OCI-LY1 (cell line): ENCODE measurements around the gene TUT1.
"Not testable (repeated sequence)": the region's sequence is repeated elsewhere in the genome, so short reads cannot be mapped to it uniquely, and the experiment has no call there.

Experiments
- H2AFZ ChIP-seq: fragments of 200-600 bp; sonication (generic), shearing (Covaris generic); 2 replicates; pipeline ENCODE4 v1.6.0; 2014; ENCODE audit warnings: antibody characterized with exemption, mild to moderate bottlenecking, low read length
- H3F3A ChIP-seq: fragments of 200-600 bp; sonication (generic), shearing (Covaris generic); 2 replicates; pipeline ENCODE4 v1.6.0; 2014; ENCODE audit warnings: mild to moderate bottlenecking, antibody characterized with exemption, low read length, moderate library complexity; ENCODE audit not compliant: insufficient read depth
- H3K27ac ChIP-seq: fragments of 200-600 bp; sonication (generic); 2 replicates; pipeline ENCODE4 v1.5.1; 2014; ENCODE audit warnings: low read length, mixed run types, mild to moderate bottlenecking, low read depth; ENCODE audit not compliant: poor library complexity, severe bottlenecking
- H3K27me3 ChIP-seq: fragments of 200-600 bp; sonication (generic); 2 replicates; pipeline ENCODE4 v1.6.0; 2014; ENCODE audit warnings: antibody characterized with exemption, mild to moderate bottlenecking, low read length, moderate library complexity; ENCODE audit not compliant: insufficient read depth
- H3K36me3 ChIP-seq: fragments of 200-600 bp; sonication (generic); 2 replicates; pipeline ENCODE4 v1.6.1; 2014; ENCODE audit warnings: mild to moderate bottlenecking, antibody characterized with exemption, low read length, moderate library complexity, mixed read lengths; ENCODE audit not compliant: insufficient read depth
- H3K4me1 ChIP-seq: fragments of 200-600 bp; sonication (generic); 2 replicates; pipeline ENCODE4 v1.5.1; 2014; ENCODE audit warnings: mild to moderate bottlenecking, low read length, moderate library complexity; ENCODE audit not compliant: insufficient read depth, severe bottlenecking
- H3K4me2 ChIP-seq: fragments of 200-600 bp; sonication (generic), shearing (Covaris generic); 2 replicates; pipeline ENCODE4 v1.6.1; 2014; ENCODE audit warnings: low read length
- H3K4me3 ChIP-seq: fragments of 200-600 bp; sonication (generic); 2 replicates; pipeline ENCODE4 v1.5.1; 2014; ENCODE audit warnings: low read length, low read depth, mild to moderate bottlenecking, mixed read lengths; ENCODE audit not compliant: poor library complexity, severe bottlenecking
- H3K79me2 ChIP-seq: fragments of 200-600 bp; shearing (Covaris generic); 2 replicates; pipeline ENCODE4 v1.6.1; 2016; ENCODE audit warnings: mixed run types, low read length, mixed read lengths; ENCODE audit not compliant: insufficient read depth
- H3K9ac ChIP-seq: fragments of 200-600 bp; sonication (generic), shearing (Covaris generic); 2 replicates; pipeline ENCODE4 v1.6.1; 2014; ENCODE audit warnings: mild to moderate bottlenecking, low read length, mixed read lengths
- H3K9me2 ChIP-seq: fragments of 200-600 bp; sonication (generic), shearing (Covaris generic); 2 replicates; pipeline ENCODE4 v1.6.1; 2014; ENCODE audit warnings: low read depth, mild to moderate bottlenecking, low read length, mixed read lengths
- H3K9me3 ChIP-seq: fragments of 200-600 bp; shearing (Covaris generic); 2 replicates; pipeline ENCODE4 v1.6.1; 2014; ENCODE audit warnings: low read length, mixed read lengths
- H4K20me1 ChIP-seq: fragments of 200-600 bp; sonication (generic), shearing (Covaris generic); 2 replicates; pipeline ENCODE4 v1.6.0; 2016; ENCODE audit warnings: mild to moderate bottlenecking, low read length; ENCODE audit not compliant: insufficient read depth
- EZH2 ChIP-seq: fragments of 200-600 bp; sonication (generic), shearing (Covaris generic); IDR thresholded peaks from 2 replicates; pipeline ENCODE4 v1.8.0; 2017; ENCODE audit warnings: borderline replicate concordance, mixed run types, mild to moderate bottlenecking, antibody characterized with exemption, low read length, moderate library complexity, mixed read lengths
- TF ChIP-seq, protein P1 (sequence below): fragments of 200-600 bp; sonication (generic), shearing (Covaris generic); IDR thresholded peaks from 2 replicates; pipeline ENCODE4 v1.5.1; 2017; ENCODE audit warnings: mild to moderate bottlenecking, antibody characterized with exemption, low read length, moderate library complexity, mixed read lengths

TUT1 gene

GRCh38 chr11:62553839-62554361, 37.4 kb downstream of the TUT1 start:
- no peaks in the 10 kb centered on the region; the same call in 1 of the 2 replicates for H3F3A ChIP-seq
- H3K27me3 ChIP-seq, result peaks cover 4% of the 10 kb centered on the region; the same call in 1 of the 2 replicates
- H3K9me3 ChIP-seq, result no peaks in the 10 kb centered on the region
- H3K36me3 ChIP-seq, result peaks cover 40% of the 10 kb centered on the region
- H3K4me2 ChIP-seq, result no peak overlapping the region
- no peak overlapping the region for H3K9ac ChIP-seq
- H2AFZ ChIP-seq, result no peak overlapping the region
- no peaks in the 10 kb centered on the region for H3K79me2 ChIP-seq
- TF ChIP-seq EZH2, result no peak
- TF ChIP-seq, protein P1, sequence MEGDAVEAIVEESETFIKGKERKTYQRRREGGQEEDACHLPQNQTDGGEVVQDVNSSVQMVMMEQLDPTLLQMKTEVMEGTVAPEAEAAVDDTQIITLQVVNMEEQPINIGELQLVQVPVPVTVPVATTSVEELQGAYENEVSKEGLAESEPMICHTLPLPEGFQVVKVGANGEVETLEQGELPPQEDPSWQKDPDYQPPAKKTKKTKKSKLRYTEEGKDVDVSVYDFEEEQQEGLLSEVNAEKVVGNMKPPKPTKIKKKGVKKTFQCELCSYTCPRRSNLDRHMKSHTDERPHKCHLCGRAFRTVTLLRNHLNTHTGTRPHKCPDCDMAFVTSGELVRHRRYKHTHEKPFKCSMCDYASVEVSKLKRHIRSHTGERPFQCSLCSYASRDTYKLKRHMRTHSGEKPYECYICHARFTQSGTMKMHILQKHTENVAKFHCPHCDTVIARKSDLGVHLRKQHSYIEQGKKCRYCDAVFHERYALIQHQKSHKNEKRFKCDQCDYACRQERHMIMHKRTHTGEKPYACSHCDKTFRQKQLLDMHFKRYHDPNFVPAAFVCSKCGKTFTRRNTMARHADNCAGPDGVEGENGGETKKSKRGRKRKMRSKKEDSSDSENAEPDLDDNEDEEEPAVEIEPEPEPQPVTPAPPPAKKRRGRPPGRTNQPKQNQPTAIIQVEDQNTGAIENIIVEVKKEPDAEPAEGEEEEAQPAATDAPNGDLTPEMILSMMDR, result no peak
- no peaks in the 10 kb centered on the region for H3K9me2 ChIP-seq
- H3K4me3 ChIP-seq, result no peak overlapping the region
- H3K27ac ChIP-seq, result no peak overlapping the region
- H4K20me1 ChIP-seq, result no peaks in the 10 kb centered on the region
- H3K4me1 ChIP-seq, result peaks cover 55% of the 10 kb centered on the region

GRCh38 chr11:62553080-62553838, 38.1 kb downstream of the TUT1 start:
- Histone ChIP-seq H3K4me2 (no peak overlapping the region), H3K9me3 (no peaks in the 10 kb centered on the region), H2AFZ (no peak overlapping the region), H3K36me3 (peaks cover 33% of the 10 kb centered on the region), H3K27me3 (peaks cover 4% of the 10 kb centered on the region; the same call in 1 of the 2 replicates), H3K9ac (no peak overlapping the region), H4K20me1 (no peaks in the 10 kb centered on the region), H3K9me2 (no peaks in the 10 kb centered on the region), H3K27ac (no peak overlapping the region), H3K79me2 (no peaks in the 10 kb centered on the region), H3K4me3 (no peak overlapping the region), H3K4me1 (peaks cover 55% of the 10 kb centered on the region), H3F3A (no peaks in the 10 kb centered on the region; the same call in 1 of the 2 replicates)
- TF ChIP-seq, protein P1, result no peak
- TF ChIP-seq EZH2, result no peak

GRCh38 chr11:62552485-62553079, 38.7 kb downstream of the TUT1 start:
- Histone ChIP-seq H3F3A (no peaks in the 10 kb centered on the region; the same call in 1 of the 2 replicates), H3K9me3 (no peaks in the 10 kb centered on the region), H3K9ac (no peak overlapping the region), H3K79me2 (no peaks in the 10 kb centered on the region), H3K4me1 (peaks cover 51% of the 10 kb centered on the region), H3K27me3 (peaks cover 4% of the 10 kb centered on the region; the same call in 1 of the 2 replicates), H4K20me1 (no peaks in the 10 kb centered on the region), H3K27ac (no peak overlapping the region), H3K4me3 (no peak overlapping the region), H3K36me3 (peaks cover 27% of the 10 kb centered on the region), H3K4me2 (no peak overlapping the region), H2AFZ (no peak overlapping the region), H3K9me2 (no peaks in the 10 kb centered on the region)
- TF ChIP-seq, protein P1, result no peak
- TF ChIP-seq EZH2, result no peak

DNA sequence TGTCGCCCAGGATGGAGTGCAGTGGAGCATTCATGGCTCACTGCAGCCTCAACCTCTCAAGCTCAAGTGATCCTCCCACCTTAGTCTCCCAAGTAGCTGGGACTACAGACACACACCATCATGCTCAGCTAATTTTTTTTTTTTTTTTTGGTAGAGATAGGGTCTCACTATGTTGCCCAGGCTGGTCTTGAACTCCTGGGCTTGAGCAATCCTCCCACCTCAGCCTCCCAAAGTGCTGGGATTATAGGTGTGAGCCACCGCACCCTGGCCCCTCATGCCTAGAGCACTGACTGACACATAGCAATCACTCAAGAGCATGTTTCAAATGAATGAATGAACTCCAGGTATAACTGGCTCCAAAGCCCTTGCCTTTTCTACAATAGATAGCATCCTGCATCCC, 40.8 kb downstream of the TUT1 start:
- H3K9ac ChIP-seq, H3K9me2 ChIP-seq, H3K27ac ChIP-seq, H3K4me3 ChIP-seq, H4K20me1 ChIP-seq, H3K4me2 ChIP-seq, H3F3A ChIP-seq, H3K27me3 ChIP-seq, H3K9me3 ChIP-seq, H2AFZ ChIP-seq, H3K79me2 ChIP-seq: not testable (repeated sequence)
- peaks cover 12% of the 10 kb centered on the region for H3K36me3 ChIP-seq
- peaks cover 30% of the 10 kb centered on the region for H3K4me1 ChIP-seq
